ENCODE data around the gene HDAC5. TPM values are rescaled to one million over a fixed set of nuclear protein-coding genes. Genes with fewer than 3 reads are reported as not detected.

Gene HDAC5
- total RNA-seq, 1 experiment from 2014 or later = 25.9 TPM

DNA sequence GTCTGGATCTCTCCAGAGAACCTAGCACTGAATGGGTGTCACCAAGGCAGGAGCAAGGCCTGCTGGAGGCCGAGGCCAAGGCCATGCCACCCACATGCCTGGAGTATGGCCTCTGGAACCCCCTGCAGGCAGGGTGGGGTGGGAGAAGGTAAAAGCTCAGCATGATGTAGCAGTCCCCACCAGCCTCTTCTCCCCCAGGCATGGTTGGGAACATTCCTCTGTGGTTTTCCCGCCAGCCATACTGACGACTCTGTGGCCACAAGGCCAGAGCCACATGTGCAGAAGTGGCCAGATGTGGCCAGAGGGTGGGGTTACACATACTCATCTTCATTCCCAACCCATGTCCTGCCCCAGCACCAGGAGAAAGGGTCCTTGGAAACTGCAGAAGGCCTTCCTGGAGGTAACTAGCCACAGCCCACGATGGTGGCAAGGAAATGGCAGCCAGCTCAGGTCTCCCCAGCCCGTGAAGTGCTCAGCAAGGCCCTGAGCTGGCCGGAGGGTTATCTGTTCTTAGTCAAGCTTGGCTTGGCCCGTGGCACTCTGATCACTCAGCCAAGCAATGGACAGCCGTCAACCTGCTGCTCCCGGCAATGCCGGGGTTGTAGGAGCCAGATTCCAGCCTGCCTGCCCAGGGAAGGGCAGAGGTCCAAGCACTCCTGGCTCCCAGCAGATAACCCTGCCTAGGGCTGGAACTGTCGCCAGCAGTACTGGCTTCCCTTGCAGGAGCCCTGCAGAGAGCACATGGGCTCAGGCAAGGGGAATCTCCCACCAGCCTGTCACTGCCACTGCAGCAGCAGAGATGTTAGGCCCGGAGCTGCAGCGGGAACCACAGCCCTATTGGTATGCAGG, 26.1 kb downstream of the HDAC5 start:
- Histone ChIP-seq H3K4me3 (ENCODE audit: low read depth, low read length) (no peak overlapping the region), H3K36me3 (ENCODE audit: control insufficient read depth, insufficient read depth, low read length) (no peaks in the 10 kb centered on the region), H3K4me1 (peaks cover 9% of the 10 kb centered on the region; the same call in 1 of the 2 replicates), H3K9me3 (no peaks in the 10 kb centered on the region), H3K27me3 (replicated peaks; ENCODE audit: control insufficient read depth, insufficient read depth, low read length) (no peaks in the 10 kb centered on the region)
- CTCF ChIA-PET = interaction anchor here (1.0 kb wide), 1 partner anchor 19 kb away, joined by 5 read pairs; no protein-coding TSS in a partner anchor
- intact Hi-C loops (cut with micrococcal nuclease; ENCODE audit: unreplicated experiment) = no loop called here
- Mint-ChIP-seq H3K27me3 (ENCODE audit: insufficient read depth, unreplicated experiment) (no peaks in the 10 kb centered on the region), H3K4me1 (ENCODE audit: low read depth, unreplicated experiment) (peaks cover 8% of the 10 kb centered on the region), H3K4me3 (ENCODE audit: unreplicated experiment) (no peak overlapping the region), H3K27ac (ENCODE audit: unreplicated experiment) (no peak overlapping the region), H3K36me3 (ENCODE audit: insufficient read depth, unreplicated experiment) (no peaks in the 10 kb centered on the region), H3K9me3 (ENCODE audit: unreplicated experiment) (no peaks in the 10 kb centered on the region)
- no TSS peak for BruUV-seq (replicated peaks)
- DNase-seq = no peak
- POLR2A ChIA-PET = no interaction called here
- TF ChIP-seq, protein P1, sequence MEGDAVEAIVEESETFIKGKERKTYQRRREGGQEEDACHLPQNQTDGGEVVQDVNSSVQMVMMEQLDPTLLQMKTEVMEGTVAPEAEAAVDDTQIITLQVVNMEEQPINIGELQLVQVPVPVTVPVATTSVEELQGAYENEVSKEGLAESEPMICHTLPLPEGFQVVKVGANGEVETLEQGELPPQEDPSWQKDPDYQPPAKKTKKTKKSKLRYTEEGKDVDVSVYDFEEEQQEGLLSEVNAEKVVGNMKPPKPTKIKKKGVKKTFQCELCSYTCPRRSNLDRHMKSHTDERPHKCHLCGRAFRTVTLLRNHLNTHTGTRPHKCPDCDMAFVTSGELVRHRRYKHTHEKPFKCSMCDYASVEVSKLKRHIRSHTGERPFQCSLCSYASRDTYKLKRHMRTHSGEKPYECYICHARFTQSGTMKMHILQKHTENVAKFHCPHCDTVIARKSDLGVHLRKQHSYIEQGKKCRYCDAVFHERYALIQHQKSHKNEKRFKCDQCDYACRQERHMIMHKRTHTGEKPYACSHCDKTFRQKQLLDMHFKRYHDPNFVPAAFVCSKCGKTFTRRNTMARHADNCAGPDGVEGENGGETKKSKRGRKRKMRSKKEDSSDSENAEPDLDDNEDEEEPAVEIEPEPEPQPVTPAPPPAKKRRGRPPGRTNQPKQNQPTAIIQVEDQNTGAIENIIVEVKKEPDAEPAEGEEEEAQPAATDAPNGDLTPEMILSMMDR (IDR thresholded peaks at IDR 0.05; ENCODE audit: insufficient read depth in 1 of 2, low read depth in 1 of 2, low read length in 1 of 2, severe bottlenecking in 1 of 2, unreplicated experiment in 1 of 2) = no peak

DNA sequence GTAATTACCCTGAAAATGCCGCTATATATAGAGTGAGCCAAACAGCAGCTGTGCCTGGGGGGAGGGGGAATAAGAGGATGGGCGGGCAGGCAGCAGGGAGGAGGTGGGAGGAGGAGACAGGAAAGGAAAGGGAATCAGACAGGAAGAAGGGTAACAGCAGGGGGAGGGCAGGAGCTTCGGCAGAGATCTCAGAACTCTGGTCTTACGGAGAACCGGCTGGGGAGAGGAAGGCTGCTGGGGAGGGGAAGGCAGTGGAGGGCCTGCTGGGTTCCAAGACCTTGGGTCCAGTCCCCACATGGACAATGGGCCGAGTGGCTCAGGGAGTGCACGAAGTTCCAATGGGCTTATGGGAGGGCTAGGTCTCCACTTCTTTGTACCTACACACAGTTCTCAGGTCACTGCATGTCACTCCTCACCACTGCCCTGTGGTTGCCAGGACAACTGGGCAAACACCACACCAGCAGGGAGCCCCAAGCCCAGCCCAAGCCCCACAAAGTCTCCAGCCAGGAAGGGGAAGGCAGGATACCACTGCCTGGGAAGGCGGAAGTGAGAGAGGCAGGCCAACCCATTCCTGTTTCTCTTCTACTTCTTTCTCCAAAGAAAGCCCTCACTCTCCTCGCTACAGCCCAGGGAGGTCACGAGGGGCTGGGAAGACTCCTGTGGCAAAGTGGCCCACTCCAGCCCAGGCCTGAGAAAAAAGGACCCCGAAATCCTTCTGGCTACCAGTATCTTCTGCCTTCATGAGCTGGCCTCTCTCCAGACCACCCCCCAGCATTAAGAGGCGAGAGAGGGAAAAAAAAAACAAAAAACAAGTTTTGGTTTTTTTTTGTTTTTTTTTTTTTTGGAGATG, 27.6 kb downstream of the HDAC5 start:
- BruUV-seq (replicated peaks) = no TSS peak
- CTCF ChIA-PET = interaction anchor here (0.9 to 1.0 kb wide), 4 partner anchors 13 to 73 kb away, joined by 3 to 5 read pairs (median 4); no protein-coding TSS in a partner anchor

More for the DNA sequence above, 27.6 kb downstream of the HDAC5 start:
- H3K9me3 Mint-ChIP-seq (ENCODE audit: unreplicated experiment) = no peaks in the 10 kb centered on the region
- no peak overlapping the region for H3K4me3 ChIP-seq (ENCODE audit: low read depth, low read length)
- no peaks in the 10 kb centered on the region for H3K27me3 ChIP-seq (replicated peaks; ENCODE audit: control insufficient read depth, insufficient read depth, low read length)
- H3K36me3 Mint-ChIP-seq (ENCODE audit: insufficient read depth, unreplicated experiment) = no peaks in the 10 kb centered on the region
- peak overlapping the region; percentile 69 for H3K27ac Mint-ChIP-seq (ENCODE audit: unreplicated experiment)
- no peaks in the 10 kb centered on the region for H3K9me3 ChIP-seq
- H3K36me3 ChIP-seq (ENCODE audit: control insufficient read depth, insufficient read depth, low read length) = peaks cover 2% of the 10 kb centered on the region
- TF ChIP-seq, protein P1 (IDR thresholded peaks at IDR 0.05; ENCODE audit: insufficient read depth in 1 of 2, low read depth in 1 of 2, low read length in 1 of 2, severe bottlenecking in 1 of 2, unreplicated experiment in 1 of 2) = peak in 1 of 2 experiments; percentile 14
- DNase-seq = peak; percentile 67 to 74
- POLR2A ChIA-PET = interaction anchor here (0.6 kb wide), 2 partner anchors 28 to 45 kb away, joined by 3 to 16 read pairs; partner anchors contain the start of gene HDAC5
- intact Hi-C loops (cut with micrococcal nuclease; ENCODE audit: unreplicated experiment) = loop anchor here (1.0 kb wide), 1 partner anchor 72 kb away; no protein-coding TSS in a partner anchor
- no peaks in the 10 kb centered on the region for H3K27me3 Mint-ChIP-seq (ENCODE audit: insufficient read depth, unreplicated experiment)
- peaks cover 9% of the 10 kb centered on the region; the same call in 1 of the 2 replicates for H3K4me1 ChIP-seq
- peaks cover 8% of the 10 kb centered on the region for H3K4me1 Mint-ChIP-seq (ENCODE audit: low read depth, unreplicated experiment)
- H3K4me3 Mint-ChIP-seq (ENCODE audit: unreplicated experiment) = peak overlapping the region; percentile 7

Measured in Caco-2 (cell line).